ENCODE results near the gene OCRL. TPM values are rescaled to one million over a fixed set of nuclear protein-coding genes. Genes with fewer than 3 reads are reported as not detected.
"Not testable (repeated sequence)": the region's sequence is repeated elsewhere in the genome, so short reads cannot be mapped to it uniquely, and the experiment has no call there.

Gene OCRL
- total RNA-seq, 1 experiment from 2014 or later, result 18.5 TPM

- DNase-seq (ENCODE audit: low spot score), result no peak
These were observed 5.1 kb upstream of the OCRL start for GRCh38 chrX:129534816-129535578.

- DNase-seq (ENCODE audit: low spot score), result no peak
These were observed 694 bp downstream of the OCRL start for GRCh38 chrX:129540722-129541184.

GRCh38 chrX:129544780-129545179 is 4.7 kb downstream of the OCRL start:
- DNase-seq (ENCODE audit: low spot score), result no peak

GRCh38 chrX:129545408-129545807 is 5.3 kb downstream of the OCRL start:
- DNase-seq (ENCODE audit: low spot score), result no peak

- DNase-seq (ENCODE audit: low spot score), result no peak
These were observed 9.1 kb downstream of the OCRL start for GRCh38 chrX:129549124-129549523.

- no peak for DNase-seq (ENCODE audit: low spot score)
These were observed 13.7 kb downstream of the OCRL start for GRCh38 chrX:129553619-129554288.

- DNase-seq (ENCODE audit: low spot score), result not testable (repeated sequence)
These were observed 14.8 kb downstream of the OCRL start for GRCh38 chrX:129554816-129555215.

- DNase-seq (ENCODE audit: low spot score), result no peak
These were observed 16.8 kb downstream of the OCRL start for GRCh38 chrX:129556806-129557315.

- DNase-seq (ENCODE audit: low spot score), result no peak
These were observed 17.9 kb downstream of the OCRL start for GRCh38 chrX:129557844-129558480.

GRCh38 chrX:129559783-129560182 is 19.7 kb downstream of the OCRL start:
- no peak for DNase-seq (ENCODE audit: low spot score)

- no peak for DNase-seq (ENCODE audit: low spot score)
These were observed 21.4 kb downstream of the OCRL start for GRCh38 chrX:129561453-129561852.

- not testable (repeated sequence) for DNase-seq (ENCODE audit: low spot score)
These were observed 24.3 kb downstream of the OCRL start for GRCh38 chrX:129564345-129564744.

GRCh38 chrX:129565046-129565650 is 25.1 kb downstream of the OCRL start:
- DNase-seq (ENCODE audit: low spot score), result no peak

- DNase-seq (ENCODE audit: low spot score), result no peak
These were observed 26.0 kb downstream of the OCRL start for GRCh38 chrX:129566073-129566472.

- DNase-seq (ENCODE audit: low spot score), result no peak
These were observed 28.3 kb downstream of the OCRL start for GRCh38 chrX:129568349-129568748.

GRCh38 chrX:129572422-129572821 is 32.4 kb downstream of the OCRL start:
- no peak for DNase-seq (ENCODE audit: low spot score)

GRCh38 chrX:129573652-129574051 is 33.6 kb downstream of the OCRL start:
- not testable (repeated sequence) for DNase-seq (ENCODE audit: low spot score)

- DNase-seq (ENCODE audit: low spot score), result no peak
These were observed 34.2 kb downstream of the OCRL start for GRCh38 chrX:129574214-129574613.

- no peak for DNase-seq (ENCODE audit: low spot score)
These were observed 36.5 kb downstream of the OCRL start for GRCh38 chrX:129576539-129576938.

- peak; percentile 10 for DNase-seq (ENCODE audit: low spot score)
These were observed 37.4 kb downstream of the OCRL start for GRCh38 chrX:129577473-129577872.

GRCh38 chrX:129577877-129578276 is 37.8 kb downstream of the OCRL start:
- DNase-seq (ENCODE audit: low spot score), result no peak

- no peak for DNase-seq (ENCODE audit: low spot score)
These were observed 41.8 kb downstream of the OCRL start for GRCh38 chrX:129581904-129582303.

All from H4 (cell line).